SK-N-SH (cell line): ENCODE results near the gene MAPRE3.

Source experiments
- CTCF ChIP-seq: fragments of 200-600 bp; sonication (generic); IDR thresholded peaks from 2 replicates; pipeline ENCODE4 v1.6.1; 2017; ENCODE audit warnings: antibody characterized with exemption, mild to moderate bottlenecking, moderate library complexity
- EZH2phosphoT487 ChIP-seq: fragments of 200-600 bp; sonication (generic); IDR thresholded peaks from 2 replicates; pipeline ENCODE4 v1.6.1; 2017; ENCODE audit warnings: low read depth, mixed run types, mild to moderate bottlenecking, antibody characterized with exemption, moderate library complexity, borderline replicate concordance
- MAX ChIP-seq: IDR thresholded peaks from 2 replicates; pipeline ENCODE4 v1.4.0; 2012; ENCODE audit warnings: low read depth
- POLR2AphosphoS5 ChIP-seq: IDR thresholded peaks from 2 replicates; pipeline ENCODE4 v1.6.1; 2012; ENCODE audit warnings: low read depth, low read length
- RAD21 ChIP-seq: IDR thresholded peaks from 2 replicates; pipeline ENCODE4 v1.6.1; 2012; ENCODE audit warnings: mild to moderate bottlenecking, low read length
- RCOR1 ChIP-seq: fragments of 150-350 bp; IDR thresholded peaks from 2 replicates; pipeline ENCODE4 v1.6.1; 2017; ENCODE audit warnings: antibody characterized with exemption, low read length
- REST ChIP-seq: IDR thresholded peaks from 2 replicates; pipeline ENCODE4 v1.6.1; 2012; ENCODE audit warnings: mild to moderate bottlenecking, low read depth, low read length, moderate library complexity
- SMC3 ChIP-seq: IDR thresholded peaks from 2 replicates; pipeline ENCODE4 v1.6.1; 2012; ENCODE audit warnings: low read depth, low read length, improper control_type of control experiment
- TAF1 ChIP-seq: IDR thresholded peaks from 2 replicates; pipeline ENCODE4 v1.6.1; 2012; ENCODE audit warnings: low read depth, mild to moderate bottlenecking, low read length, moderate library complexity, borderline replicate concordance
- TEAD4 ChIP-seq: IDR thresholded peaks from 2 replicates; pipeline ENCODE4 v1.4.0; 2012; ENCODE audit warnings: mild to moderate bottlenecking, borderline replicate concordance; ENCODE audit not compliant: insufficient read depth

GRCh38 chr2:27072920-27073319 is 102.5 kb downstream of the MAPRE3 start:
- no peak for TF ChIP-seq CTCF
- TF ChIP-seq REST, result no peak
- TF ChIP-seq TEAD4, result no peak
- no peak for TF ChIP-seq RCOR1
- TF ChIP-seq TAF1, result no peak
- no peak for TF ChIP-seq MAX
- TF ChIP-seq POLR2AphosphoS5, result no peak
- no peak for TF ChIP-seq EZH2phosphoT487
- TF ChIP-seq RAD21, result no peak
- no peak for TF ChIP-seq SMC3
